GM13977 (cell line): ENCODE results near the gene RASSF3.

Experiments
- DNase-seq: peaks from one replicate; pipeline ENCODE4 v3.0.0; 2012; ENCODE audit warnings: low spot score
- CTCF ChIP-seq: IDR thresholded peaks from 2 replicates; pipeline ENCODE4 v1.5.1; 2012; ENCODE audit warnings: mild to moderate bottlenecking, control low read depth; ENCODE audit not compliant: insufficient read depth; ENCODE audit errors: extremely low read depth, missing control alignments
- in situ Hi-C: fragments of 300-500 bp; cut with MboI; formaldehyde crosslinking; loops from one replicate; pipeline ENCODE4 v1.12.0; 2022; ENCODE audit warnings: low sequenced_read_pairs, low pct_unique_long_range_greater_than_20kb, mixed read lengths, inconsistent platforms; ENCODE audit not compliant: unreplicated experiment

RASSF3 gene

GRCh38 chr12:64590183-64590582 lies 20.1 kb upstream of the RASSF3 start:
- in situ Hi-C loops: no loop called here
- DNase-seq: no peak
- TF ChIP-seq CTCF: no peak

GRCh38 chr12:64595863-64596793 lies 14.2 kb upstream of the RASSF3 start:
- in situ Hi-C loops: no loop called here

GRCh38 chr12:64598831-64599230 lies 11.5 kb upstream of the RASSF3 start:
- TF ChIP-seq CTCF: no peak
- DNase-seq: no peak
- in situ Hi-C loops: no loop called here

More at GRCh38 chr12:64595863-64596793, 14.2 kb upstream of the RASSF3 start:
- no peak for DNase-seq
- TF ChIP-seq CTCF: no peak

- no peak for TF ChIP-seq CTCF
- DNase-seq: no peak
- in situ Hi-C loops: no loop called here
Observed at GRCh38 chr12:64600164-64600561, 10.1 kb upstream of the RASSF3 start.

- DNase-seq: no peak
- in situ Hi-C loops: no loop called here
- no peak for TF ChIP-seq CTCF
Observed at GRCh38 chr12:64603183-64603841, 7.0 kb upstream of the RASSF3 start.

- in situ Hi-C loops: no loop called here
- peak; percentile 80 for DNase-seq
- peak; percentile 19 for TF ChIP-seq CTCF
Observed at GRCh38 chr12:64608901-64609535, 1.3 kb upstream of the RASSF3 start.
